NCI-H460 (cell line): Measurements from ENCODE around the gene MAP3K6. TPM values are rescaled to one million over a fixed set of nuclear protein-coding genes. Genes with fewer than 3 reads are reported as not detected.

Source experiments
- DNase-seq: peaks from one replicate; pipeline ENCODE4 v3.0.0-alpha.2; 2016; ENCODE audit warnings: low read depth; ENCODE audit errors: extremely low read depth
- total RNA-seq: library from RNA; depleted of rRNA; stranded (reverse); fragments of >200 nt; shearing (Covaris generic); gene quantifications from 2 replicates; pipeline ENCODE4 v1.2.3, GENCODE V29; 2014

The MAP3K6 gene
- total RNA-seq, 1 experiment from 2014 or later = 2.7 TPM

DNA sequence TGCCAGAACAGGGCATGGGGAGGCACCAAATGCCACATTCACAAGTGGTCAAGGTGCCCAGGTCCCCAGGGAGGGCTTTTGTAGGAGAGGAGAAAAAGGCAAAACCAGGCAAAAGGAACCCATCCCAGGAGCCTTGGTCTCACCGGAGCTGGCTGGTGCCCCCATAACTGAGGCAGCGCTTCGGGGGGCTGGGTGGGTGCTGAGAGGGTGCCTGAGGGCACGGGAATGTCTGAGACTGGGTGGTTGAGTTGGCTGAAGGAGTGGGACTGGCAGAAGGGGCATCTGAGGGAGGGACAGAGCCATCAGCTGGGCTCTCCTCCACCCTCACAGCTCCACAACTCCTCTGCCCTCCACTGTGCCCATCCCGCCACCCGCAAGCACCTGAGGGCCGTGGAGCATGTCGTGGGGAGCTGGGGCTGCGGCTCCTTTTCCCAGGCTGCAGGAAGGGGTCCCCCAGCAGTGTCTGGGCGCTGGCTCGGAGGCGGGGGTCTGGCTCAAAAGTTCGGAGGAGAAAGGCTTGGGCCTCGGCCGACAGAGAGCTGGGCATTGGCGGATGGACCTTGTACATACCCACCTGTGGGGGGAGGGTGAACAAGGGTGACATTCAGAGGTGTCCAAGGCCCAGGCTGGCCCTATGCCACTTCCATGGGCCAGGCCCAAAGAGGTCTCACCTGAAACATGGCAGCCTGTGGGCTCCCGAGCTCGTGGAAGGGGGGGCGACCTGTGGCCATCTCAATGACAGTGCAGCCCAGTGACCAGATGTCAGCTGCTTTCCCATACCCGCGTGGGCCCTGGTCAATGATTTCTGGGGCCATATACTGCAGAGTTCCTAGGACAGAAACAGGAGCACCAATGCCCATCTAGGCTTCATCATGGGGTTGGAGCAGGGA, 8.5 kb downstream of the MAP3K6 start:
- DNase-seq = no peak

DNA sequence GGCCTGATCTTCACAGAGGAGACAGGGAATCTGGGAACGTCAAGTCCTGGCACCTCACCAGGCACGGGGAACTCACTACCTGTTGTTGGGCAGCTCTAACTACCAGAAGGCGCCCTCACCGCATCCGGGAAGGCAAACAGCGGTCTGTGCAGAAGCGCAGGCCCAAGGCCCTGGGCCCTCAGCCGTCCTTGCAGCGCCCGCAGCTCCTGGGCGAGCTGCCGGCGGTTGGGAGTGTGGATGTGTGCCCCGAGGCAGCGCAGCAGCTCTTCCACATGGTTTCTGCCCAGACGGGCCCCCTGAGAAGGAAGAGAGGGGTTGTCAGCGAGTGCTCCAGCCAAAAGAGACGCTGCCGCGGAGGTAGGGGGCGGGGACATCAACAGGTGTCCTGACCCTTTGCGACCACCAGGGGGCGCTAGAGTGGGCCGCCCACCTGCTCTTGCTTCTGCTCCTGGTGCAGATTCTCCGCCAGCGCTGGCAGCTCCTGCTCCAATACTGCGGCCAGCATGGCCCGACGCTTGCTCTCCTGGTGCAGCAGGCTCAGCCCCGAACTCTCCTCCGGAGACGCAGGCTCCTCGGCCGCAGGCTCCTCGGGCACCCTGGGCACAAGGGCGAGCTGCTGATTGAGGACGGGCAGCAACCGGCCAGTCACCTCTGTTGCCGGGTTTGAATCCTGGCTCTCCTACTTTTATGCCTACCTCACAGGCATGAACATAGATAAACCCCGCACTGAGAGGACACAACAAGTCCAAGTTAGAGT, 9.3 kb downstream of the MAP3K6 start:
- no peak for DNase-seq

DNA sequence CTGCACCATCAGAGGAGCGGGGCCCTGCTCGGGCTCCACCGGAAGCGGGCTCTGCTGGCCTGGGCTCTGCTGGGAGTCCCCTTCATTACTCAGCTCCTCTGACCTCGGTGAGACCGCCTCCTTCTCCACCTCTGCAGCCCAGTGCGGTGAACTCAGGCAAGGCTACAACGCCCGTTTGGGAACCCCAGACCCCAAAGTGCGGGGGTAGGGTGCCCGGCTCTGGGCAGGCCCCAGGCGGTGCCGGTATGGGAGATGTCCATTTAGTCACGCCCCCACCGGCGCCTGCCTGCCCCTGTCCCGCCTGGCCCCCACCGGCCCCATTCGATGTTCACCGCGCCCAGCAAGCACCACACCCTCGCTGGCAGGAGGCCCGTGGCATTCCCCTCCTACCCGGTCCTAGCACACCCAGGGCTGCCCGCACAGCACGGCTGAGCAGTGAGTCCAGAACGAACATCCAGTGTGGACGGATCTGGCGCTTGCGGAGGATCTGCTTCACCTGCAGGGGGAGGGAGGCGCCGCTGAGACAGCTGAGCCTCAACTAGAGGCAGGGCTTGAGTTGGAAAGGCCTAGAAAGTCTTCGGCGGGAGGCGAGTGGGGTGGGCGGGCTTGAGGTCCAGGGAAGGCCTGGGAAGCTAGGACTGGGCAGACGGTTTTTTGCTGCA, 10.0 kb downstream of the MAP3K6 start:
- DNase-seq = no peak

DNA sequence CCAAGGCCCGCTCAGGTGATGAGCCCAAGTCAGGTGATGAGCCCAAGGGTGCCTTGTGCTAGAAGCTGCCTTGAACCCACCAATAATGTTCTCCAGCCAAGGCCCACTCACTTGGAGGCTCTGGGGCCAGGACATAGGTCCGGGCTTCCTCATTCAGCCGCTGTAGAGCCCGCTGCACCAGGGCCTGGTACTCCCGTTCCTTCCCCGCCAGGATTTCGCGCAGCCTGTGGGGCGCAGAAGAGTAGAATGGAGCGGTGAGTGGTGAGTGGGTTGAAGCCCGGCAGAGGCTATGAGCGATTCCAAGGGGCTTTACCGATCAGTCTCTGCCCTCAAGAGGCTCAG, 10.5 kb downstream of the MAP3K6 start:
- no peak for DNase-seq

DNA sequence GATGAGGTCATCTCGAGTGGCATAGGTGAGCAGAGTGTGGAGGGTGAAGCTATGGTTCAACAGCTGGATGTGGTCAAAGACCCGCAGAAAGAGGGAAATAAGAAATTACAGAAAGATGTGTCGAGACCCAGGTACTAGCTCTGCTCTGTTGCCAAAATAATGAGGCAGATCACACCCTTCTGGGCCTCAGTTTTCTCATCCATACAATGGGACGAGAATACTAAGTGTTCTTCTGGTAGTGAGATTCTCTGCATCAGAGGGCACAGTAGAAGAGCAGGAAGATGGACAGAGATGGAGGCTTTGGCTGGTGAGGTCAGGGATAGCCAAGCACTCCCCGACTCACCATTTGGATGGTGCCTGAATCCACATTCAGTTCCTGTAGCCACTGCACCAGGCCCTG, 11.1 kb downstream of the MAP3K6 start:
- DNase-seq = no peak

DNA sequence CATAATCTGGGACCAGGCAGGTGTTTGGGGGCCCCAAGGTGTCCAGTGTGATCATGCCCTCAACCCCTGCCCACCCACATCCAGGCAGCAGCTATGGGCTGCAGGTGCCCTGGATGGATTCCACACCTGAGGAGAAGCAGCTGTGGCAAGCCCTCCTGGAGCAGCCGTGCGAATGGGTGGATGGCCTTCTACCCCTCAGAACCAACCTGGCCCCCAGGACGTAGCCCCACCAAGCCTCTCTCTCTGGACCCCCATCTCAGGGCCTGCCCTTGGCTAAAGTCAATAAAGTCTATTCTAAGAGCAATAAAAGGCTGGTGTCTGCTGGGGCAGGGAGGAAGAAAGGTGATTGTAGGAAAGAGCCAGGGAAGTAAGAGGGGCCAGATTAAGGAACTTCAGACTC, 13.1 kb downstream of the MAP3K6 start:
- DNase-seq = no peak

DNA sequence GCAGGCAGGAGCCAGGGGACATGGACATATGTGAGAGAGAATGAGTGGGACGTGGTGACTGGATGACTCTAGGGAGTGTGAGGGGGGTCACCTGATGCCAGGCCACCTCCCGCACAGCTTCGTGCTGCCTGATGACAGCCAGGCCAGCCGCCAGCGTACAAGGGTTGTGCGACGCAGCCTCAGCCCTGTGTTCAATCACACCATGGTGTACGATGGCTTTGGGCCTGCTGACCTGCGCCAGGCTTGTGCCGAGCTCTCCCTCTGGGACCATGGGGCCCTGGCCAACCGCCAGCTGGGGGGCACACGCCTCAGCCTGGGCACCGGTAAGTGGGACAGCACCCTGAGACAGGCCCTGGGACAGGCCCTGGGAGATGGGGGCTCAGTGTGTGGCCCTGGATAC, 13.6 kb downstream of the MAP3K6 start:
- DNase-seq = no peak

DNA sequence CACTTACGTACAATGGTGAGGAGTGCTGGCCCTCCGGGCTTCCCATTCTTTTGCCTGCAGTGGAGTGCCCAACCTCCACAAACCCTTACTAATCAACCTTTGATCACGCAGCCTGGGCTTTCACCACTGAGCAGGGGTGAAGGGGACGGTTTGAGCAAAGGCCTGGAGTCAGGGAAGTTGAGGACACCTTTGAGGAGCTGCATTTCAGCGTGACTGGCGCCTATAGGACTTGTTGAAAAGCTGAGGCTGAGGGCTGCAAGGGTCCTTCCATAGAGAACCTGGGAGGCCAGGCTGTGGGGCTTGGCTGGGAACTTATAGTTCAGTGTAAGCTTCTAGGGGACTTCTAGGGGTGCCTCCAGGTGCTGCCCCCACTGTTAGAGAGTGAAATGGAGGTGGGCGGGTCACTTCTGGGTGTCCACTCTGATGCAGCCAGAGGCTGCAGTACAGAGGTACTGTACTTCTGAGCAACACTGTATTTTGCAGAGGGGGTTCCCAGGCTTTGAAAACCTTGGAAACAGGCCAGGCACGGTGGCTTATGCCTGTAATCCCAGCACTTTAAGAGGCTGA, 15.1 kb downstream of the MAP3K6 start:
- DNase-seq = no peak

DNA sequence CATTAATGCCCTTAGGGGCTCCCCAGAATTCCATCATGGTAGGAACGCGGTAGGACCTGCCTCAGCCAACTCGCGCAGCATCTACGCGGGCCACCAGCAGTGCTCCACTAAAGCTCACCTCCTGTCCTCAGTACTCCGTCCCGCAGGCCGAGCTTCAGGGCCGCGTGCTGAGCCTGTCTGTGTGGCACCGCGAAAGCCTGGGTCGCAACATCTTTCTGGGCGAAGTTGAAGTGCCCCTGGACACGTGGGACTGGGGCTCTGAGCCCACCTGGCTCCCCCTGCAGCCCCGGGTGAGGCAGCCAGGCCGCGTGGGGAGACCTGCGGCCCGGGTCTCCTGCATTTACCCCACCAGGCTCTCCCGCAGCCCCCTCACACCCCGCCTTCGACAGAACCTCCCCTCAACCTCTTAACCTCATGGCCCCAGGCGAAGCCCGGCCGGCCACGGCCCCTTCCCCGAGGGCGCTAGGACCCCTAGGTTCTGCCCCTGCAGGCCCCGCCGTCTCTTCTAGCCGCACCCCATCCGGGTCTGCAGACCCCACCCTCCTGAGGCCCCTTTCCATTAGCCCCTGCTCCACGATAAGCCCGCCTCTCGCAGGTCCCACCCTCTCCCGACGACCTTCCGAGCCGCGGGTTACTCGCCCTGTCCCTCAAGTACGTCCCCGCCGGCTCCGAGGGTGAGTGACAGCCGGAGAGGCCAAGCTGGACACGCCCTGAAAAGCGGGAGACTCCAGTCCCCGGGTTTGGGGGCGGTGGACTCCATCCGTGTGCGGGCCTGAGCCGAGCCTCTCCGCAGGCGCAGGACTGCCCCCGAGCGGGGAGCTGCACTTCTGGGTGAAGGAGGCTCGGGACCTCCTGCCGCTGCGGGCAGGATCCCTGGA, 15.9 kb downstream of the MAP3K6 start:
- DNase-seq = no peak

DNA sequence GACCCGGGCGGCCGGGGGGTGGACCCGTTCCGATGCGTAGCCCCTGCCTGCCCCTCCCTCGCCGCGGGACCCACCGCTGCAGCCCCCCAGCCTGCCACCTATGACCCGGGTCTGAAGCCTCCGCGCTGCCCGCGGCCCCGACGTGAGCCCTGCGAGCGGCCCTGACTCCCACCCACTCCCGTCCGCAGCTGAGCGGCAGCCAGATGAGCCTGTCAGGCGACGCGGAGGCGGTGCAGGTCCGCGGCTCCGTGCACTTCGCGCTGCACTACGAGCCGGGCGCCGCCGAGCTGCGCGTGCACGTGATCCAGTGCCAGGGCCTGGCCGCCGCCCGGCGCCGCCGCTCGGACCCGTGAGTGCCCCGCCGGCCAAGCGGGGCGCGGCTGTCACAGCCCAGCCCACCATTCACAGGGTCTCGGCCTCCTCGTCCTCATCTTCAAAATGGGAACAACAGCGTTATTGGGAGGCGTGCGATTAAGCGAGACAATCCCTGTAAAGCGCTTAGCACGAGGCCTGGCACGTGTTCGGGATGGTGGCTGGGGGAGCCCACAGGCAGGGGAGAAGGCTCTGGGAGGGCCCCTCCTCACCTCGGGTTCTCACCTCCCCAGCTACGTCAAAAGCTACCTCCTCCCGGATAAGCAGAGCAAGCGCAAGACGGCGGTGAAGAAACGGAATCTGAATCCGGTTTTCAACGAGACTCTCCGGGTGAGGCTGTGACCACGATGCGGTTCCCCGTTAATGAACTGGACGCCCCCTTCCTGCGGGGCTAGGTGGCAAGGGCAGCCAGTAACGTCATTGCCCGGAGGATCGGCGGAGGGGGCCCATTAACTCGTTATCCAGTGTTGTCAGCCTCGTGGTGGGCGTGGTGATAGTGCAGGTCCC, 16.7 kb downstream of the MAP3K6 start:
- DNase-seq = no peak

DNA sequence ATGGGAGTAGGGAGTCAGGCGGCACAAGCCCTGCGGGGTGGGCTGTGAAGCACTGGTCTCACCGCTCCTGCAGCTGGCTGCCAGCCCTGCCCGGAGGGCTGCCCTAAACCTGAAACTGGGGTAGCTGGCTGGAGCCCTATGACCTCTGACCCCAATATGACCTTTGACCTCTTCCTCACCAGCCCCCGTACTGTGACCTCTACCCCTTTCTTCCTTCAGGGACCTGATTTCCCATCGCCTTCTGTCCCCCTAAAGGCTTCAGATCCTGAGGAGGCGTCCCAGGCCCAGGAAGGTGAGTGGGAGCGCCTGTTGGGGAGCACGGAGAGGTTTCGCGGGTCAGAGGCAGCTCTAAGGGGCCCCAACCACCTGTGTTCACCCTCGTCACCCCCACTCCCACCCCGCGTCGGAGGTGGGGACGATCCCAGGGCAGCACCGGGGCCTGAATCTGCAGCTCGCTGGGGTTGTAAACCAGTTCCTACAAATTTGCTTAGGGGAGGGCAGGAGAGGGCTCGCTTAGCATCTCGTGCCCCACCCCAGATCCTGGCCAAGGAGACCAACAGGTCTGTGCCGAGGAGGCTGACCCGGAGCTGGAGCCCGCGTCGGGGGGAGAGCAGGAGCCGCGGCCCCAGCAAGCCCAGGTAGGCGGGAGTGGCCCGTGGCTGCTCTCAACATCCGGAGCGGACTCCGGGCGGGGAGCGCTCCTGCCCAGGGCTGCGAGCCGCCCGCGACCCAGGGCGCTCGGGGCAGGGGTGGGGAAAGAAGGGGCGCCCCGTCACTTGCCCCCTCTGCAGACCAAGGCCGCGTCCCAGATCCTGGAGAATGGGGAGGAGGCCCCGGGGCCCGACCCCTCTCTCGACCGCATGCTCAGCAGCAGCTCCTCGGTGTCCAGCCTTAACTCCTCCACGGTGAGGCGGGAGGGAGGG, 17.6 kb downstream of the MAP3K6 start:
- DNase-seq = no peak

DNA sequence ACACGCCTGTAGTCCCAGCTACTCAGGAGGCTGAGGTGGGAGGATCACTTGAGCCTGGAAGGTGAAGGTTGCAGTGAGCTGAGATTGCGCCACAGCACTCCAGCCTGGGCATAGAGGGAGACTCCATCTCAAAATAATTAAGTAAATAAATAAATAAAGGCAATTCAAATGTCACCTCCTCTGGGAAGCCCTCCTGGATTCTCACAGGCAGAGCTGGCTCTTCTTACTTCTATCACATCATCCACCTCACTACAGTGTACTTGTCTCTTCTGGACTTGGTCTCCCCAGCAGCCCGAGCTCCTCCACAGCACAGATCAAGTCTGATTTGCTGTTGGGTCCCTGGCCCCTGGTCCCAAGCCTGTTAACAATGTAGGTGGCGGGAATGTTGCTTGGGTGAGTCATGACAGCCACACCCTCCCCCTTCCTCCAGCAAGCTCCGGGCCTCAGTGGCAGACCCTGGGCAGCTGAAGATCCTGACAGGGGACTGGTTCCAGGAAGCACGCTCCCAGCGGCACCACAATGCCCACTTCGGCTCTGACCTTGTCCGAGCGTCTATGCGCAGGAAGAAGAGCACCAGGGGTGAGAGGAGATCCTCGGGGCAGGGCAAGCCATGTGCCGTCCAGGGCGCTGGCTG, 19.7 kb downstream of the MAP3K6 start:
- no peak for DNase-seq

DNA sequence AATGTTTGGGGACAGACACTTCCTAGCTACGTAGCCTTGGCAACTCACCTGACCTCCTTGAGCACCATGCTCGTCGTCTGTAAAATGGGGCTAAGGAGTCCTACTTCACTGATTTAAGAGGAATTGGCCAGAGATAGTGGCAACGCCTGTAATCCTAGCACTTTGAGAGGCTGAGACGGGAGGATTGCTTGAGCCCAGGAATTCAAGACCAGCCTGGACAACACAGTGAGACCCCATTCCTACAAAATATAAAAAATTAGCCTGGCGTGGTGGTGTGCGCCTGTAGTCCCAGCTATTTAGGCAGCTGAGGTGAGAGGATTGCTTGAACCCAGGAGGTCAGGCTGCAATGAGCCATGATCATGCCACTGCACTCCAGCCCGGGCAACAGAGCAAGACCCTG, 20.4 kb downstream of the MAP3K6 start:
- DNase-seq = no peak

DNA sequence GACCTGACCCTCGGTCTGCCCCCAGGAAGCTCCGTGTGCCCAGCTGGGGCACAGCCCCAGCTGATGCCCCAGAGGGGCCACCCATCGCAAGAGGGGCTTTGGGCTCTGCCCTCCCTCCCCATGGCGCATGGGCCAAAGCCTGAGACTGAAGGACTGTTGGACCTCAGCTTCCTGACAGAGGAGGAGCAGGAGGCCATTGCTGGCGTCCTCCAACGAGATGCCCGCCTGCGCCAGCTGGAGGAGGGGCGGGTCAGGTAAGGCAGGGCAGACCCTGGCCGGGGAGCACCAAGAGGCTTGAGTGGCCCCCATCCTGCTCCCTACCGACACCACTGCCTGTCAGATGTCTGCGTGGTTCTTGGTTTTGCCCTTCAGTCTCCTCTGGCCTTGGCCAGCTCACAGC, 21.5 kb downstream of the MAP3K6 start:
- DNase-seq = no peak

DNA sequence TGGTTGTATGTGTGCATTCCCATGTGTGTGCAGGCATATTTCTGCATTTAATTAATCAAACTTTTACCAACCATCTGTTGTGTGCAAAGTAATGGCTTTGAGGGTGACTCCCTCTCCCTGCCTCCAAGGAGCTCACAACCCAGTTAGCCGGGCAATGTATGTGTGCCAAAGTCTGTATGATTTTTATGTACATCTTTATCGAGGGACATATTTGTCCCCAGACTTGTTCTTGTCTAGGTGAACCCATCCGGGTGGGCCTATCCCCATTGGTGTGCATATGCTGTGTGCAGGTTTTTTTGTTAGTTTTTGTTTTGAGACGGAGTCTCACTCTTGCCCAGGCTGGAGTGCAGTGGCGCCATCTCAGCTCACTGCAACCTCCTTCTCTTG, 23.1 kb downstream of the MAP3K6 start:
- no peak for DNase-seq

DNA sequence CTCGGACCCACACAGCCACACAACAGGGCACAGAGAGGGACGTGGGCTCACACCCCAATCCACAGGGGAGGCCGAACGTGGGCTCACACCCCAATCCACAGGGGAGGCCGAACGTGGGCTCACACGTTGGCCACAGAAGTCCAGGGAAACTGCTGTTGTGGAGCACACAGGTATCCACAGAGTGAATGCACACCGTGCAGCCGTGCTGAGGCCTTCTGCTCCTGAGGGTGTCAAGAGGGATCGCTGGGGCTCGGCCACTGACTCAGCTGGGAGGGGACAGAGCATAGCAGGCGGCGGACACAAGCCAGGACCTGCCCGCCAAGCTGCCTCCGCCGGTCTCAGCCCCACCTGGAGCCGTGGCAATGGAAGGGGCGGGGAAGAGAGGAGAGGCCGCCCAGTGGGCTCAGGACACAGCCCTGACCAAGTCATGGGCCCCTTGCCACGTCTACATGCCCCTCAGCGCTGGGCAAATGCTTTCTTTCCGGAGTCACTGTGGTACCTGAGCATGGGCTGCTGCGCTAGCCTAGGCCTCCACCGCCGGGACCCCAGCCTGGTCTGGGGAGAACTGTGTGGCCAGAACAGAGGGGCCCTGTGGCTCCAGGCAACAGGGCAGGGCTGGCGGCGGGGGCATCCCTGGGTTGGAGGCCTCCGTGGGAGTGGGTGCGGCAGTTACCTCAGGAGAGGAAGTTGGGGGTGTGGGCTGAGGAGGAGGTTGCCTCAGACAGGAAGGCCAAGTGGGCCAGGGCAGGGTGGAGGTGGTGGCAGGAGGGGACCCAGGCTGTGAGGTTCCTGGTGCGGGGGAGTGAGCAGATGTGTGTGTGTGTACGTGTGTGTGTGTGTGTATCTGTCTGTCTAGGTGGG, 23.8 kb downstream of the MAP3K6 start:
- DNase-seq = no peak

DNA sequence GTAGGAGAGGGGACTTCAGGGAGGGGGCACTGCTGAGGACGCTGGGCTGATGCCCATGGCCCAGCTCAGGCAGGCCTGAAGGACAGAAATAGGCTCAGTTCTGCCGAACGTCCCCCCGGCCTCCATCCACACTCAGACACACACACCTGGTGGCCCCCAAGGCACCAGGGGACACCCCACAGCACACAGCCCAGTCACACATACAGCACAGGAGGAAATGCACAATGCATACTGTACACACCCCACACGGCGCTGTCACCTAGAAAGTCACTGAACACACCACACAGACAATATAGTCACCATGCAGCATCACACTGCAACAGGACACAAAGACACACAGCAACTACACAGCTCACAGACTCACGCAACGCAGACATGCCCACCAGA, 24.4 kb downstream of the MAP3K6 start:
- DNase-seq = no peak
